SK-N-SH (cell line): ENCODE measurements around the gene CHM. TPM values are rescaled to one million over a fixed set of nuclear protein-coding genes. Genes with fewer than 3 reads are reported as not detected.

Experiments
- CTCF ChIA-PET: fragments of 300-600, 350-600 bp; formaldehyde crosslinking; extraction: SDS; loops from one replicate; lab custom pipeline; 2021; lab: Yijun Ruan, JAX
- POLR2A ChIA-PET: fragments of 350-600 bp; sonication (Branson Sonifier 250); formaldehyde crosslinking; extraction: SDS; loops from one replicate; lab custom pipeline; 2020; ENCODE audit warnings: antibody characterized with exemption, inconsistent platforms; lab: Yijun Ruan, JAX
- DNase-seq: peaks from one replicate; pipeline ENCODE4 v3.0.0; 2012
- H2AFZ ChIP-seq: fragments of 200-600 bp; sonication (generic); 2 replicates; pipeline ENCODE4 v1.8.1; 2016; ENCODE audit warnings: antibody characterized with exemption, mild to moderate bottlenecking, low read depth
- H3F3A ChIP-seq: fragments of 200-600 bp; sonication (generic); replicated peaks from 2 replicates; pipeline ENCODE3; 2016; ENCODE audit warnings: antibody characterized with exemption, mild to moderate bottlenecking; ENCODE audit not compliant: insufficient read depth
- H3K27ac ChIP-seq, 2 experiments: fragments of 200-500 bp in 1 of 2; fragments of 200-600 bp in 1 of 2; sonication (Bioruptor generic) in 1 of 2; sonication (generic), shearing (Covaris generic) in 1 of 2; 2 replicates each; pipeline versions ENCODE4 v1.5.1 to v1.6.1; 2014 to 2016; ENCODE audit warnings: low read depth in 2 of 2, inconsistent platforms in 1 of 2, low read length in 1 of 2, mild to moderate bottlenecking in 1 of 2, mixed read lengths in 1 of 2
- H3K27me3 ChIP-seq: fragments of 200-600 bp; sonication (generic), shearing (Covaris generic); 2 replicates; pipeline ENCODE4 v1.6.1; 2016; ENCODE audit warnings: mixed run types; ENCODE audit not compliant: insufficient read depth
- H3K36me3 ChIP-seq, 2 experiments: fragments of 200-500 bp in 1 of 2; fragments of 200-600 bp in 1 of 2; sonication (Bioruptor generic) in 1 of 2; sonication (generic) in 1 of 2; replicated peaks in 1 of 2; 2 replicates each; pipeline versions ENCODE3 to v1.5.1; 2014 to 2016; ENCODE audit warnings: low read length in 1 of 2, mild to moderate bottlenecking in 1 of 2; ENCODE audit not compliant: insufficient read depth in 2 of 2, control insufficient read depth in 1 of 2
- H3K4me1 ChIP-seq, 2 experiments: fragments of 200-500 bp in 1 of 2; fragments of 200-600 bp in 1 of 2; sonication (Bioruptor generic) in 1 of 2; sonication (generic), shearing (Covaris generic) in 1 of 2; 2 replicates each; pipeline versions ENCODE4 v1.5.1 to v1.6.1; 2014 to 2016; ENCODE audit warnings: low read depth in 1 of 2, low read length in 1 of 2, mixed run types in 1 of 2; ENCODE audit not compliant: insufficient read depth in 2 of 2, control insufficient read depth in 1 of 2
- H3K4me2 ChIP-seq: fragments of 200-600 bp; sonication (generic), shearing (Covaris generic); 2 replicates; pipeline ENCODE4 v1.6.1; 2017; ENCODE audit warnings: mixed run types
- H3K4me3 ChIP-seq, 2 experiments: fragments of 200-500 bp in 1 of 2; fragments of 200-600 bp in 1 of 2; sonication (Bioruptor generic) in 1 of 2; sonication (generic), shearing (Covaris generic) in 1 of 2; 2 replicates each; pipeline versions ENCODE4 v1.5.1 to v1.8.1; 2014 to 2016; ENCODE audit warnings: low read depth in 2 of 2, inconsistent platforms in 1 of 2, low read length in 1 of 2, mild to moderate bottlenecking in 1 of 2, mixed read lengths in 1 of 2, moderate library complexity in 1 of 2
- H3K79me2 ChIP-seq: fragments of 200-600 bp; sonication (generic); 2 replicates; pipeline ENCODE4 v1.8.1; 2017; ENCODE audit warnings: mild to moderate bottlenecking; ENCODE audit not compliant: insufficient read depth
- H3K9ac ChIP-seq: fragments of 200-600 bp; sonication (generic); 2 replicates; pipeline ENCODE4 v1.6.1; 2017; ENCODE audit warnings: mixed run types
- H3K9me2 ChIP-seq: fragments of 200-600 bp; sonication (generic); 2 replicates; pipeline ENCODE4 v1.6.1; 2017; ENCODE audit warnings: mixed run types
- H3K9me3 ChIP-seq: fragments of 200-600 bp; sonication (generic); 2 replicates; pipeline ENCODE4 v1.6.1; 2017; ENCODE audit warnings: mixed run types, mild to moderate bottlenecking, moderate library complexity
- H4K20me1 ChIP-seq: fragments of 200-600 bp; sonication (generic); 2 replicates; pipeline ENCODE4 v1.6.1; 2017; ENCODE audit warnings: mild to moderate bottlenecking, mixed run types; ENCODE audit not compliant: insufficient read depth
- CHD2 ChIP-seq: fragments of 150-350 bp; IDR thresholded peaks from 2 replicates; pipeline ENCODE4 v1.6.1; 2018; ENCODE audit warnings: low read length; ENCODE audit not compliant: partially characterized antibody
- FOSL2 ChIP-seq: IDR thresholded peaks from 2 replicates; pipeline ENCODE4 v1.4.0; 2012; ENCODE audit warnings: low read depth, mild to moderate bottlenecking, moderate library complexity, borderline replicate concordance
- FOXM1 ChIP-seq: IDR thresholded peaks from 2 replicates; pipeline ENCODE4 v1.4.0; 2012; ENCODE audit warnings: low read depth, mild to moderate bottlenecking
- MEF2A ChIP-seq: IDR thresholded peaks from 2 replicates; pipeline ENCODE4 v1.4.0; 2012; ENCODE audit warnings: low read depth, borderline replicate concordance
- RAD21 ChIP-seq: IDR thresholded peaks from 2 replicates; pipeline ENCODE4 v1.6.1; 2012; ENCODE audit warnings: mild to moderate bottlenecking, low read length
- RCOR1 ChIP-seq: fragments of 150-350 bp; IDR thresholded peaks from 2 replicates; pipeline ENCODE4 v1.6.1; 2017; ENCODE audit warnings: antibody characterized with exemption, low read length
- RFX5 ChIP-seq: IDR thresholded peaks from 2 replicates; pipeline ENCODE4 v1.6.1; 2012; ENCODE audit warnings: mild to moderate bottlenecking, improper control_type of control experiment, low read length
- RXRA ChIP-seq: IDR thresholded peaks from 2 replicates; pipeline ENCODE4 v1.4.0; 2012; ENCODE audit warnings: low read depth, mild to moderate bottlenecking, borderline replicate concordance
- TAF1 ChIP-seq: IDR thresholded peaks from 2 replicates; pipeline ENCODE4 v1.6.1; 2012; ENCODE audit warnings: low read depth, mild to moderate bottlenecking, low read length, moderate library complexity, borderline replicate concordance
- TCF12 ChIP-seq: IDR thresholded peaks from 2 replicates; pipeline ENCODE4 v1.4.0; 2012
- USF2 ChIP-seq: fragments of 150-350 bp; IDR thresholded peaks from 2 replicates; pipeline ENCODE4 v1.6.1; 2017; ENCODE audit warnings: antibody characterized with exemption, low read length, low read depth, borderline replicate concordance
- YY1 ChIP-seq: IDR thresholded peaks from 2 replicates; pipeline ENCODE4 v1.4.0; 2012; ENCODE audit warnings: low read depth, mild to moderate bottlenecking
- ZBTB33 ChIP-seq: IDR thresholded peaks from 2 replicates; pipeline ENCODE4 v1.4.0; 2012; ENCODE audit warnings: low read depth, borderline replicate concordance
- WGBS: methylation state at CpG from one replicate; pipeline ENCODE4 v1.1.6; 2017; ENCODE audit warnings: low lambda C conversion rate; 5-methylcytosine and 5-hydroxymethylcytosine counted together
- polyA plus RNA-seq, 3 experiments: library from polyadenylated mRNA; depleted of rRNA; stranded (reverse); fragments of >200 nt; gene quantifications; 2 replicates each; pipeline ENCODE4 v1.2.3, GENCODE V29; 2012
- TF ChIP-seq, protein P1 (sequence below): fragments of 200-600 bp; sonication (generic); IDR thresholded peaks from 2 replicates; pipeline ENCODE4 v1.6.1; 2017; ENCODE audit warnings: antibody characterized with exemption, mild to moderate bottlenecking, moderate library complexity

CHM gene
- polyA plus RNA-seq, 1 of the 3 experiments (the other 2 are of a cell fraction) = 12.8 TPM

DNA sequence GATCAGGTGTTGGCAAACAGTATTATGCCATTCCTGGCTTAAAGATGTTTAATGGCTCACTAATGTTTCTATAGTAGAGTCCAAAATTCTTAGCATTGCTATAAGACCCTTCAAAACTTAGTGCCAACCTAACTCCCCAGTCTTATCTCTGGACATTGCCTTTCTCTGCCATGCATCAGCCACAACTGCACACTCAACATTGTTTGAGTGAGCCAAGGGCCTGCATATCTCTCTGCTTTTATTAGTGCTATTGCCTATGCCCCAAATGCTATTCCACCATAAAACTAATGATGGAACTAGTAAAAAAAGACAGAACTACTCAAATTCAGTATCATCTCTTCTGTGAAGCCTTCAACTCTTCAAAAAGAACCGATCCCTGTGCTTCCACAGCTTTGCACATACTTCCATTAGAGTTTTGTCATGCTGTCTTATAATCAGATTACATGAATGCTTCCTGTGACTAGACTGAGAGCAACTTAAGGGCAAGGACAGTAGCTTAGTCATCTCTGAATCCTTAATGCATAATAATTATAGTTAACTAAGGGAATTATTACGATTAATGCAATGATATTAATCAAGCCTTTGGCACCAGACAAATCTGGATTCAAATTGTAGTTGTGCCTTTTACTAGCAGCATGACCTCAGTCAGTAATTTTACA, 53.7 kb downstream of the CHM start:
- Histone ChIP-seq H3K79me2 (peaks cover 38% of the 10 kb centered on the region), H3K9me2 (no peaks in the 10 kb centered on the region), H3K27ac (peak overlapping the region; percentile 40 to 67; a peak in 3 of 4 replicates), H3F3A (peaks cover 15% of the 10 kb centered on the region), H3K36me3 (no peaks in the 10 kb centered on the region), H3K4me2 (peak overlapping the region; percentile 52; the same call in 1 of the 2 replicates), H3K9me3 (no peaks in the 10 kb centered on the region), H3K4me3 (no peak overlapping the region), H3K9ac (no peak overlapping the region), H3K4me1 (peaks cover 15 to 28% of the 10 kb centered on the region in 2 experiments), H3K27me3 (no peaks in the 10 kb centered on the region), H4K20me1 (peaks cover 50% of the 10 kb centered on the region), H2AFZ (no peak overlapping the region)
- TF ChIP-seq ZBTB33 = no peak
- TF ChIP-seq RCOR1 = no peak
- TF ChIP-seq RAD21 = no peak
- no peak for TF ChIP-seq MEF2A
- TF ChIP-seq USF2 = no peak
- no peak for TF ChIP-seq TCF12
- TF ChIP-seq FOSL2 = no peak
- TF ChIP-seq CHD2 = no peak
- no peak for TF ChIP-seq FOXM1
- TF ChIP-seq, protein P1, sequence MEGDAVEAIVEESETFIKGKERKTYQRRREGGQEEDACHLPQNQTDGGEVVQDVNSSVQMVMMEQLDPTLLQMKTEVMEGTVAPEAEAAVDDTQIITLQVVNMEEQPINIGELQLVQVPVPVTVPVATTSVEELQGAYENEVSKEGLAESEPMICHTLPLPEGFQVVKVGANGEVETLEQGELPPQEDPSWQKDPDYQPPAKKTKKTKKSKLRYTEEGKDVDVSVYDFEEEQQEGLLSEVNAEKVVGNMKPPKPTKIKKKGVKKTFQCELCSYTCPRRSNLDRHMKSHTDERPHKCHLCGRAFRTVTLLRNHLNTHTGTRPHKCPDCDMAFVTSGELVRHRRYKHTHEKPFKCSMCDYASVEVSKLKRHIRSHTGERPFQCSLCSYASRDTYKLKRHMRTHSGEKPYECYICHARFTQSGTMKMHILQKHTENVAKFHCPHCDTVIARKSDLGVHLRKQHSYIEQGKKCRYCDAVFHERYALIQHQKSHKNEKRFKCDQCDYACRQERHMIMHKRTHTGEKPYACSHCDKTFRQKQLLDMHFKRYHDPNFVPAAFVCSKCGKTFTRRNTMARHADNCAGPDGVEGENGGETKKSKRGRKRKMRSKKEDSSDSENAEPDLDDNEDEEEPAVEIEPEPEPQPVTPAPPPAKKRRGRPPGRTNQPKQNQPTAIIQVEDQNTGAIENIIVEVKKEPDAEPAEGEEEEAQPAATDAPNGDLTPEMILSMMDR = no peak
- TF ChIP-seq TAF1 = no peak
- TF ChIP-seq YY1 = no peak
- no peak for TF ChIP-seq RFX5
- TF ChIP-seq RXRA = no peak
- ChIA-PET CTCF (no interaction called here), POLR2A (no interaction called here)
- 12% methylated on average over 2 of the region's 2 CpGs for WGBS
- no peak for DNase-seq
